Activated T-helper 1 cell treated with anti-CD3 and anti-CD28 coated beads, Interleukin-2, amount 50 U/mL, for 16 hours (primary cell): ENCODE measurements around the gene MAP3K20.
"Not testable (repeated sequence)": the region's sequence is repeated elsewhere in the genome, so short reads cannot be mapped to it uniquely, and the experiment has no call there.

Source experiments
- DNase-seq, 2 donors: peaks; one replicate each; pipeline ENCODE4 v3.0.0-alpha.2; 2020; ENCODE audit warnings: low read depth in 1 of 2, low spot score in 1 of 2

MAP3K20 gene

GRCh38 chr2:173226899-173227698 lies 151.5 kb downstream of the MAP3K20 start:
- DNase-seq = no peak

- no peak for DNase-seq
Measured at GRCh38 chr2:173229086-173229485, 153.4 kb downstream of the MAP3K20 start.

DNA sequence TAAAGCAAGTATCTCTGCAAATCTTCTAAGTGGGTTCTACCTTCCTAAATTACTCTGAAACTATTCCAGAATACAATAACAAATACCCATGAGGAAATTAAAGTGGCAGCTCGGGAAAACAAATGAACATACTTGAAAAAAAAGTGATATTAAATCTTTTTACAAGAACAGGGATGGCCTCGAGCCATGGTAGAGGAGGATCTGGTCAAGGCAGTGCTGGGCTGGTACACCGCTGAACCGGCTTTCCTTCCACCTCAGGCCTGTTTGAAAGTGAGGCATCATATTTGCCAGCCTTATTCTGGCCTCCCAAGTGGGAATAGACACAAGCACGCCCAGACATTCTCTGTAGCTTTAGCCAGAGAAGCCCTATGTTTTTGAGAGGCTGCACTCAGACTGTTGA lies 154.5 kb downstream of the MAP3K20 start:
- DNase-seq = no peak

- no peak for DNase-seq
Measured at GRCh38 chr2:173231042-173231441, 155.4 kb downstream of the MAP3K20 start.

DNA sequence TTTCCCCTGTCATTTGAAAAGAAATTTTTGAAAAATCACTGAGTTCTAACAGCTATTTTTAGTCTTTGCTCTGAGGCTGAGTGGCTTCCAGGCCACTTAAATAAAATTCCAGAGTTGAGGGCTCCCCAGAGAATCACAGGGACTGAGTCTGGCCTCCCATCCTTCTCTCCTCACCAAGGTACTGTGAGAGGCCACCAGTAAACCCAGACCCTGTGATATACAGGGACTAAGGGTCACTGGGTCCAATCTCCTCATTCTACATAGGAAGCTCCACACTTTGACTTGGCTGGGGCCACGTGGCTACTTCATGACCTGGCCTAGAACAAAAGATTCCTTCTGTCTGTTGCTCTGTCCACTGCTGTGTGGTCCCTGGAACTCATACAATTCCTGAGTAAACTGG lies 155.8 kb downstream of the MAP3K20 start:
- no peak for DNase-seq

DNA sequence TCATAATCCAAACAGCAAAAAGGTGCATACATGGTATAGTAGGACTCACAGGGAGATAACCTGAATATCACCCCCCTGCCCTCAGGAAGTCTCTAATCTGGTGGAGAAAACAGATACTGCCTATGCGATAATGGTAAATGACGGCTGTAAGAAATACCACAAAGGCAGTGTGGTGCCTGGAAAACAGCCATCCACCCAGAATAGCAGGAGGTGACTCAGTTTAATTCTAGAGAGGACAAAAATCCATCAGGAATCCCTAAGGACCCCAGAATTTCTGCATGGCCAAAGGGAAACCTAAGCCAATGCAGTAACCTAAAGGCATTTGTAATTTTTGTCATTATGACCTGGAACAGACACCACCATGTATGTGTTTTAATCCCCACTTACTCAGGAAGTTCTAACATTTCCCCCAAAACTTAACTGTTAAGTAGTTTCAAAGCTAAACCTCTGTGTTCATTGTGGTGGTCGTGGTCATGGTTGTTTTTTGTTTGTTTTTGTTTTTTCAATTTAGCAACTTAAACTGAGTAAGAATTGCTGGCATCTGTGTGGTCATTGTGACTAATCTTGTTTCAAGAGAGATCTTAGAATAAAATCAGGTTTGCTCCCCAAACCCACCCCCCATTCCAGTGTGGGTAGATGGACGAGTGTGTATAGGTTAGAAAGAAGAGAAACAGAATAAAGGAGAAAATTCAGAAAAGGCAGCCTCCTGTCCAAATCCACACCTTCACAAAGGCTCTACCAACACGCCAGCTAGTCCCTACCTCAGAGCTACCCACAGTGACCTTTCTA lies 157.5 kb downstream of the MAP3K20 start:
- no peak for DNase-seq

DNA sequence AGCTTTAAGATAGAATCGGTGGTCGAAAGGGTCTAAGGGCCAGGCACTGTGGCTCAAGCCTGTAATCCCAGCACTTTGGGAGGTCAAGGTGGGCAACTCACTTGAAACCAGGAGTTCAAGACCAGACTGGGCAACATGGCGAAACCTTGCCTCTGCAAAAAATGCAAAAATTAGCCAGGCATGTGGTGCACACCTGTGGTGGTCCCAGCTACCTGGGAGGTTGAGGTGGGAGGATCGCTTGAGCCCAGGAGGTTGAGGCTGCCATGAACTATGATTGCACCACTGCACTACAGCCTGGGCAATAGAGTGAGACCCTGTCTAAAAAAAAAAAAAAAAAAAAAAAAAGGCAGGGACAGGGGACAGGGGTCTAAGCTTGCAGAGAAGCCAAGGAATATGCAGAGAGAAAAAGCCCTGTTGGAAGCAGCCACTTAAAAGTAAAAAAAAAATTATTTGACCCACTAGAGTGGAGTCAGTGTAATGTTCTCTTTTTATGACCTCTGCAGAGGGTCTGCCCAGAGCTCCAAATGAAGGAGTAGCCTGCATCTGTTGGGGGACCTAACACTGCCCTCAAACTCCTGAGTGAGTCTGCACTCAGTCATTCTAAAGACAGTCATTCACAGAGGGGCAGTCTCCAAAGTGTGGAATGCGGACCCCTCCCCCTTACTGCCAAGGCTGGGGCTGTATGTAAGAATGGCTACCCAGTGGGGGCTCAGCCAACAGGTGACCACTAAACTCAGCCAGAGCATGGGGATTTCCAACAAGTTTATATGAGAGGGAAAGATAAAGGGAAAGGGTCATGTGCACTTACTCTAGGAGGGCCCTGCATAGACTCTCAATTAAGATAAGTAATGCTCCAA lies 160.5 kb downstream of the MAP3K20 start:
- DNase-seq = no peak

GRCh38 chr2:173238385-173238784 lies 162.7 kb downstream of the MAP3K20 start:
- no peak for DNase-seq

DNA sequence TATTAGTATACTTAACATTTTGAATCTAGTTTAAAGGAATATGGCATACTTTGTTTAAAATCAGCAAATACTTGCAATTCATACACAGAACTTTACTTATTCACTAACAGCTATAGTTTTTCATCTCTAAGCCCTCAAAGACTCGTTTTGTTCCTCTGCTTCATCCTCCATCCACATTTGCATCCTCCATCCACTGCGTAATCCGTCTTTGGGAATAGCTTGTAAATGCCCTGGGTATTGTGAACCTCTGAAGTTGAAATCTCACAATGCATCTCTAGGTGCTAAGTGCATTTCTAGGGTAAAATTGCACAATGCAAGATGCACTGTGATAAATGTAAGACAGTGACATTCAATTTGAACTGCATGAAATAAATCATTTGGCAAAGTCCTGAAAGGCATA lies 163.2 kb downstream of the MAP3K20 start:
- DNase-seq = no peak

DNA sequence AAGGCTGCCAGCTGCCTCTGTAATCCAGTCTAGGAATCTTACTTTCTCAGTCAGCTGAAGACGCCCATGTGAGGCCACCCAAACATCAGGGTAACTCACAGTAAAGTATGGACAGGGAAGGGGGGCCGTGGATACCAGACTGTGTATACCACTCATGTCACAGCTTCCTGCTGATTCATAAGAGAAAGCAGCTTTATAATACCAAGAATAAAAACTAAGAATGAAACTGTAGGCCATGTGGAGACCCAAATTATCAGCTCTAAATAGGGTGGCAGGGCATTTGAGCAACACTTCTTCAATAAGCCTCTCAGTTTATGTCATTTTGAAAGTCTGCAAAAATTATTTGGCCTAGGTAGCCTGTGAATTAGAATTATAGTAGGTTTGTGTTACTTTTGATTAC lies 164.0 kb downstream of the MAP3K20 start:
- DNase-seq = no peak

DNA sequence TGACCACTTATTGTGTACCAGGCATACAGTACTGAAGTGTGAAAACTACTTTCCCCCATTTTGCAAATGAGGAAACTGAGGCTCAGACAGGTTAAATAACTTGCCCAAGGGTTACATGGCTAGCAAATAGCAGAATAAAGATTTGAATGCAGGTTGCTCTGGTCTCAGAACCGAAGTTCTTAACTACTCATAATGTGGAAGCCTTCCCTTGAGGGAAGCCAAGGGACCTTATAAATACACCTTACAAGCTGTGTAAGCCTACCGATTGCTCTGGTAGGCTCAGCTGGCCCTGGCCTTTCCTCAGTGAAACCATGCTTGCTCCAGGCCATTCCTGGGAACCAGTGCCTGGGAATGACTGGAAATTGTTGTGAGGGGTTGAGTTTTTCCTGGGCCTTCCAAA lies 164.4 kb downstream of the MAP3K20 start:
- no peak for DNase-seq

DNA sequence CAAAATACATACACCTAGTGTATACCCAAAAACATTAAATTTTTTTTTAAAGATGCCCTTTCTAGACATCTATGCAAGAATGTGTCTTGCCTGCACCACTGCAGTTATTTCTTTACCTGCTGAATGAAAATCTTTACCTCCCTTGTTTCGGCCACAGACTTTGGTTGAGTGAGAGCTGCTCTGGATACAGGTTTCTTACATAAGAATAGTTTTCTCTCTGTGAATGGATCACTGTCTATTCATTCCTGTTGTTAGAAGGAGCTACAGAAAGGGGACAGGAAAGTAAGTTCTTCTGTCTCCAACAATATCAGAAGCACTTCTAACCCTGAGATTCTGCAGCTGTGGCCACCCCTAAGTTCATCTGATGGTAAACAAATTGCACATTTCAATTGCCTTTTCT lies 166.0 kb downstream of the MAP3K20 start:
- no peak for DNase-seq

DNA sequence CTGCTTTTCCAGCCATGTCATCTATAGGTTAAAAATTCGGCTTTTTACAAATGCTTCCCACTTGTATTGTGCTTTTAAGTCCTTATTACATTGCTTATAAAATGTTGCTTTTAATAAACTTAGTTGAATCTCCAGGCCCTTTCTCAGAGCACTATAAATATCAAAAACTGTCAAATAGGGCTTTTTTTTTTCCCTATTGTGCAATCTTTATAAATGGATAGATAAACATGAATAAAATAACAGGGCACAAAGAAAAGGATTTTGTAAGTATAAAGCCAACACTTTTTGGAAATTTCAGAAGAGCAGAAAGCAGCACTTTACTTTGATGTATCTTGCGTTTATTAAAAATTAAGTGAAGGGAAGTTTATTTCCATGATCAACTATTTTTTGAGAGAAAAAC lies 171.5 kb downstream of the MAP3K20 start:
- no peak for DNase-seq

- DNase-seq = no peak
Measured at GRCh38 chr2:173248381-173248780, 172.7 kb downstream of the MAP3K20 start.

- no peak for DNase-seq
Measured at GRCh38 chr2:173249661-173250641, 174.3 kb downstream of the MAP3K20 start.

DNA sequence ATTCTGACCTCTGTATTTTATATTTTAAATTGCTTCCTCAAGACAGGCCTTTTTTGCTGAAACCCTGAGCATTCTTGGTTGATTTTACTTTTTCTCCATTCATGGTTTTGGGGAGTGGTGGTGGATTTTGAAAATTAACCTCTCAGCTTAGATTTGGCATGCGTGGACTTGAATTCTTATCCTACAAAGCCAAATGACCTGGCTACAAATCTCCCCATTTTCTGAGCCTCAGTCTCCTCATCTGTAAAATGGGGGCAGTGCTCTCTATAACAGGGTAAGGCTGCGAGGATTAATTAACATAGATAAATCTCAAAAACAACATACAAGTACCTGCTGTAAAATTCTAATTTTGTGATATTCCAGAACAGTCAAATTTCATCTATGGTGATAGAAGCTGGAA lies 175.6 kb downstream of the MAP3K20 start:
- DNase-seq = no peak

DNA sequence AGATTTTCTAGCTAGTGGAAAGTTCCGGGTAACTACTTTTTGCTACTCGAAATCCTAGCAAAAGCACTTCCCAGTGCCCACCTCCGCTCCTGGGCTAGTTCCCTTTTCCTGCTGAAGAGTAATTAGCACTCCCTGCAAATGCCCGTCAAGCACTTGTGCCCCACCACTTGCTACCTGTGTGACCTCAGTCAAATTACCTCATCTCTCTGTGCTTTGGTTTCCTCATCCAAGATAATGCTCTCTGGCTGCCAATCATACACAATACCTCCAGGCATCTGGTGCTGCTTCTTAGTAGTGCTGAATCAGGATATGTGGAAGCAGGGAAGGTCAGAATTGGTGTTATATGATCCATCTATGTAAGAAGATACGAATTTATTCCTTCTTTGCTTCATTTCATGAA lies 176.9 kb downstream of the MAP3K20 start:
- no peak for DNase-seq

GRCh38 chr2:173254659-173255058 lies 179.0 kb downstream of the MAP3K20 start:
- DNase-seq = no peak

- no peak for DNase-seq
Measured at GRCh38 chr2:173258701-173259100, 183.1 kb downstream of the MAP3K20 start.

DNA sequence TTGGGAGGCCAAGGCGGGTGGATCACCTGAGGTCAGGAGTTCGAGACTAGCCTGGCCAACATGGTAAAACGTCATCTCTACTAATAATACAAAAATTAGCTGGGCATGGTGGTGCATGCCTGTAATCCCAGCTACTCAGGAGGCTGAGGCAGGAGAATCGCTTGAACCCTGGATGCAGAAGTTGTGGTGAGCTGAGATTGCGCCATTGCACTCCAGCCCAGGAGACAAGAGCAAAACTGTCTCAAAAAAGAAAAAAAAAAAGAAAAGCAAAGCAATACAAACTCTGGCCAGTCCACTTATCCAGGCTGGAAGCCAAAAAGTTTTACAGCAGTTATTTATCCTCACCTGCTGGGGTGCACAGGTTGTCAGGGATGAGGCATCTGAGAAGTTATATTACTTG lies 186.7 kb downstream of the MAP3K20 start:
- DNase-seq = not testable (repeated sequence)
